Measurements from ENCODE around the gene TMPRSS4. TPM values are rescaled to one million over a fixed set of nuclear protein-coding genes. Genes with fewer than 3 reads are reported as not detected.

Gene TMPRSS4
- total and polyA plus RNA-seq, 2 of the 13 experiments (the other 11 are each of a cell fraction or from before 2014, with no cell fraction given) = 0.32 TPM; not detected in 1

GRCh38 chr11:118145285-118146227 is 68.7 kb downstream of the TMPRSS4 start (continued):
- TF ChIP-seq AKNA (CRISPR knock-in tag; IDR thresholded peaks at IDR 0.05; ENCODE audit: borderline replicate concordance) = no peak
- no peak for TF ChIP-seq NKX3-1 (CRISPR knock-in tag; IDR thresholded peaks at IDR 0.05)
- no peak for TF ChIP-seq ZBTB14 (CRISPR knock-in tag; IDR thresholded peaks at IDR 0.05)
- 0 out of 2 replicates have a peak, but pooled peaks have one; percentile 29 for TF ChIP-seq SIN3B (IDR thresholded peaks at IDR 0.05; ENCODE audit: low read length)
- TF ChIP-seq PRDM15 (CRISPR knock-in tag; IDR thresholded peaks at IDR 0.05) = no peak
- TF ChIP-seq ZNF770 (CRISPR knock-in tag; IDR thresholded peaks at IDR 0.05) = no peak
- TF ChIP-seq RFX3 (CRISPR knock-in tag; IDR thresholded peaks at IDR 0.05) = no peak
- no peak for TF ChIP-seq ZNF326 (CRISPR knock-in tag; IDR thresholded peaks at IDR 0.05; ENCODE audit: borderline replicate concordance)
- 0 out of 2 replicates have a peak, but pooled peaks have one; percentile 42 for TF ChIP-seq SOX5 (CRISPR knock-in tag; IDR thresholded peaks at IDR 0.05; ENCODE audit: borderline replicate concordance)
- TF ChIP-seq SMAD3 (CRISPR knock-in tag; IDR thresholded peaks at IDR 0.05) = peak; percentile 47; the same call in 1 of the 2 replicates
- TF ChIP-seq ZFP36L1 (CRISPR knock-in tag; IDR thresholded peaks at IDR 0.05) = no peak
- TF ChIP-seq SSRP1 (CRISPR knock-in tag; IDR thresholded peaks at IDR 0.05) = no peak
- TF ChIP-seq ZNF879 (CRISPR knock-in tag; IDR thresholded peaks at IDR 0.05) = no peak
- TF ChIP-seq RBM39 (IDR thresholded peaks at IDR 0.05; ENCODE audit: low read depth, low read length, poor library complexity, severe bottlenecking) = no peak
- no peak for TF ChIP-seq DNMT3B (CRISPR knock-in tag; conservative IDR thresholded peaks at IDR 0.05)
- no peak for TF ChIP-seq IKZF1 (IDR thresholded peaks at IDR 0.05)
- TF ChIP-seq TBL1XR1 (IDR thresholded peaks at IDR 0.05; ENCODE audit: borderline replicate concordance, low read length, partially characterized antibody) = no peak

All from HepG2 (cell line).